GM12874 (cell line): Measurements from ENCODE around the gene GID8.

Experiments
- TF ChIP-seq, protein P1 (sequence below): IDR thresholded peaks from 2 replicates; pipeline ENCODE4 v1.5.1; 2011; ENCODE audit warnings: low read depth, mild to moderate bottlenecking, control low read depth, low read length, moderate library complexity; ENCODE audit not compliant: insufficient read depth

GID8 gene

DNA sequence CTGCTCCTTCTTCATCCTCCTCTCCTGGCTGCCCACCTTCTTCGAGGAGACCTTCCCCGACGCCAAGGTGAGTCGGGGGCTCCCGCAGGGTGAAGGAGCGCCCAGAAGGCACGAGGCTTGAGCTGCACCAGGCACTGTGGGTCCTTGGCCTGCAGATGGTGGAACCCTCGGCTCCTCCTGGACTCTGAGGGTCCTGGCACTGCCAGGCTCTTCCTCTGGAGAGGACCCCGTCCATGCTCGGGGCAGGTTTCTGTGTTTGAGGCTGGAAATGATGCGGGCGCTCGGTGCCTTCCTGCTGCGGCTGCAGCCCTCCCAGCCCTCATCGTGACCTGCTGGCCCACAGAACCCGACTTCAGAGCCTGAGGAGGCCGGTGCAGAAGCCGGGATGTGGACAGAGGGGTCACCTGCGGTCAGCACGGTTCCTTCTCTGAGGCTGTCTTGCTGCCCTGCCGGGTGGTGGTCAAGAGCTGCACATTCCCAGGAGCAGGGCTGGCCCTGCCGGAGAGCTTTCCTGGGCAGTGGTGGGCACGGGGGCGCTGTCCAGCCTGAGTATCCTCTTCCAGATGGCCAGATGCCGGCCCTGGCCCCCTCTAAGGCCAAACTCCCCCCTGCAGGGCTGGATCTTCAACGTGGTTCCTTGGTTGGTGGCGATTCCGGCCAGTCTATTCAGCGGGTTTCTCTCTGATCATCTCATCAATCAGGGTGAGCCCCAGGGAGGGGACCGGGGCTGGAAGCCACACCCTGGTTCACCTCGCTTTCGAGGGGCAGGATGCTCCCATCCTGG is 25.9 kb downstream of the GID8 start:
- TF ChIP-seq, protein P1, sequence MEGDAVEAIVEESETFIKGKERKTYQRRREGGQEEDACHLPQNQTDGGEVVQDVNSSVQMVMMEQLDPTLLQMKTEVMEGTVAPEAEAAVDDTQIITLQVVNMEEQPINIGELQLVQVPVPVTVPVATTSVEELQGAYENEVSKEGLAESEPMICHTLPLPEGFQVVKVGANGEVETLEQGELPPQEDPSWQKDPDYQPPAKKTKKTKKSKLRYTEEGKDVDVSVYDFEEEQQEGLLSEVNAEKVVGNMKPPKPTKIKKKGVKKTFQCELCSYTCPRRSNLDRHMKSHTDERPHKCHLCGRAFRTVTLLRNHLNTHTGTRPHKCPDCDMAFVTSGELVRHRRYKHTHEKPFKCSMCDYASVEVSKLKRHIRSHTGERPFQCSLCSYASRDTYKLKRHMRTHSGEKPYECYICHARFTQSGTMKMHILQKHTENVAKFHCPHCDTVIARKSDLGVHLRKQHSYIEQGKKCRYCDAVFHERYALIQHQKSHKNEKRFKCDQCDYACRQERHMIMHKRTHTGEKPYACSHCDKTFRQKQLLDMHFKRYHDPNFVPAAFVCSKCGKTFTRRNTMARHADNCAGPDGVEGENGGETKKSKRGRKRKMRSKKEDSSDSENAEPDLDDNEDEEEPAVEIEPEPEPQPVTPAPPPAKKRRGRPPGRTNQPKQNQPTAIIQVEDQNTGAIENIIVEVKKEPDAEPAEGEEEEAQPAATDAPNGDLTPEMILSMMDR: no peak

DNA sequence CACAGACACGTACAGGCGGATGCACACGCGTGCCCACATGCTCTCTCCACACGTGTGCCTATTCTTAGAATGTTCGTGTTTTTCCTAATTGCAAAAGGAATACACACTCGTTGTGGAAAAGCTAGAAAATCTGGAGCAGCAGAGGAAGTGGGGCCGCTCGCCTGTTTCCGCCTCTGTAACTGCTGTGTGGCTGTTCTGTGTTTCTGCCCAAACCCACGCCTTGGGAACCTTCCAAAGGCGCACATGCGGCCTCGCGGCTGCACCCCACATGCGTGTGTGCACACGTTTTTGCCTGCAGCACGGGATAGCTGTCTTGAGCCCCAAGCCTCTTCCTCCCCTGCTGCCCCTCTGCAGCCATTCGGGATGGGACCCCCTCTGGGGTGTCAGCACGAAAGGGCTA is 26.8 kb downstream of the GID8 start:
- TF ChIP-seq, protein P1: no peak

DNA sequence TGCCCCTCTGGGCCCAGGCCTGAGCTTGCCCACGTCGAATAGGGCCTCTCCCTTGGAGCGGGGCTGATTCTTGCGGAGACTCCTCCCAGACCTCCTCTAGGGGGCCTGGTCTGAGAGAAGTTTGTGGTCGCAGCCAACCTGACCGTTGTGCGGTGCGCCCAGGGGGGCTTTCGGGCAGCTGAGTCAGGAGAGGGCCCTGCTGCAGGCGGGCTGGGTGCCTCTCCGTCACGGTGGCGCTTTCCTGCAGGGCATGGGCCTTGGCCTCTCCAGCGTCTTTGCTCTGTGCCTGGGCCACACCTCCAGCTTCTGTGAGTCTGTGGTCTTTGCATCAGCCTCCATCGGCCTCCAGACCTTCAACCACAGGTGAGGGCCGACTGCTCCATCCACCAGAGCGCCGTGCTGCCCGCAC is 27.4 kb downstream of the GID8 start:
- TF ChIP-seq, protein P1: no peak

DNA sequence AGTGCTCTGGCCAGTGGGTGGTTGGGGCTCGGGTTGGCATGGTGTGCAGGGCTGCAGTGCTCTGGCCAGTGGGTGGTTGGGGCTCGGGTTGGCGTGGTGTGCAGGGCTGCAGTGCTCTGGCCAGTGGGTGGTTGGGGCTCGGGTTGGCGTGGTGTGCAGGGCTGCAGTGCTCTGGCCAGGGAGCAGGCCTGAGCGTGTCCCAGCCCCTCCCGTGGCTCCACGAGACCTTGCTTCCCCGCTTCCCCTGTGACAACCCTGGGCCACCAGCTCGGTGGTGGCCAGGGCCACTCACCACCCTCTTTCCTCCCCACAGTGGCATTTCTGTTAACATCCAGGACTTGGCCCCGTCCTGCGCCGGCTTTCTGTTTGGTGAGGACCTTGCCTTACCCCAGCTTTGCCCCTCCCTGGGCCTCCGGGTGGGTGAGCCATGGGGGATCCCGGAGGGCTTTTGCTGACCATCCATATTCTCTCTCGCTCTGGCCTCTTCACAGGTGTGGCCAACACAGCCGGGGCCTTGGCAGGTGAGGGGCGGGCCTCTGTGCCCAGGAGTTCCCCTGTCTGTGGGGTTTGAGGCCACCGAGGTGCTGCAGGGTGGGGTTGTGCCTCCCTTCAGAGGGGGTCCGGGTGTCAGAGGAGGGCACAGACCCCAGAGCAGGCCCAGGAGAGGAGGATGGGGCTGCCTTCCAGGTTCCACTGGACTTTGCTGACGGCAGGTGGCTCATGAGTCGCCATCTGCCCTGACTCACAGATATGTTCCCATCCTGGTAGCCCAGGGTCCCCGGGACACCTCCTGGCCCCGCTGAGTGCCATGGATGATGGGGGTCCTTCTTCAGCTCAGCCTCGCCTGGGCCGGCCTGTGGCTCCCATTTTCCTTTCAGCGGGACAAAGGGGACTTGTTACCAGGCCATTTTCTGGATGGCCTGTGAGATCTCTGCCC is 28.5 kb downstream of the GID8 start:
- TF ChIP-seq, protein P1: no peak

DNA sequence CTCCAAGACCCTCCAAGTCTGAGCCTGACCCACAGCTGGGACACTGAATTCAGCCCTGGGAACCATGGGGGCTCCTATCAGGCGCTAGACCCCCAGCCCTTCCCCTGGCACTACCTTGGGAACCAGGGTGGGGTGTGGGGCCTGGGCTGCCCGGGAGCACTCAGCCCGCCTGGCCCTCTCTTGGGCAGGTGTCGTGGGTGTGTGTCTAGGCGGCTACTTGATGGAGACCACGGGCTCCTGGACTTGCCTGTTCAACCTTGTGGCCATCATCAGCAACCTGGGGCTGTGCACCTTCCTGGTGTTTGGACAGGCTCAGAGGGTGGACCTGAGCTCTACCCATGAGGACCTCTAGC is 29.2 kb downstream of the GID8 start:
- TF ChIP-seq, protein P1: no peak

DNA sequence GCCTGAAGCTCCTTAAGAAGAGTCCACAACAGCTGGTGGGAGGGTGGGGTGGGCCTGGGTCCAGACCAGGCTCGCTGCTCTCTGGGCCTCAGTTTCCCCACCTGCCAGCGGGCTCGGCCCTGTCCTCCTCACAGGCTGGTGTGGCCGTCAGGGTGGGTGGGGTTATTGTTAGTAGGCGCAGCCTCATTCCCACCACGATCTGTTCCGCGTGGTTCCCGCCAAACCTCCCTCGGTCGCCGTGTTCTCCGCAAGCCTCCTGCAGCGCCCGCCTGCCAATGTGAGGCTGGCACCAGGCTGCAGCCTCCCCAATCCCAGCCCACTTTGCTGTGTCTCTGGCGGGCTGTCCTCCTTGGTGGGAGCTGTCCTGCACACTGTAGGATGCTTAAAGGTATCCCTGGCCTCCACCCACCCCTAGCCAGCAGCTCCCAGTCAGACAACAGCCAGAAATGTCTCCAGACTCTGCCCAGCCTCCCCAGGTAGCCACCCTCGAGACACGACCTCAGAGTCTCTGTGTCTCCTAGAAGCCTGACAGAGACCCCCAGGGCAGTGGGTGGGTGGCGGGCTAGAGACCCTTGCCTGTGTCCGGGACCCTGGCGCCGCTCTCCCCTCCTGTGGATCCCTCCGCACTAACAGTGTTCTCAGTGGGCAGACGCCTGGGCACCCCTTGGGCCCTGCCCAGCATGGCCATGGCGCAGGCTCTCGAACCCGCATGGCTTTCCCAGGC is 29.8 kb downstream of the GID8 start:
- TF ChIP-seq, protein P1: no peak
